Measurements from ENCODE around the gene NXPH1.

Gene NXPH1

GRCh38 chr7:8387551-8388256 lies 45.7 kb upstream of the NXPH1 start:
- Histone ChIP-seq H3K9ac (ENCODE audit: low read length) (no peak overlapping the region), H3F3A (ENCODE audit: insufficient read depth, low read length) (no peaks in the 10 kb centered on the region), H3K9me2 (ENCODE audit: low read depth, low read length) (no peaks in the 10 kb centered on the region), H3K4me2 (ENCODE audit: low read length) (no peak overlapping the region), H3K4me1 (ENCODE audit: insufficient read depth, low read length, severe bottlenecking) (no peaks in the 10 kb centered on the region), H3K27me3 (ENCODE audit: insufficient read depth, low read length) (no peaks in the 10 kb centered on the region), H3K79me2 (ENCODE audit: insufficient read depth, low read length) (no peaks in the 10 kb centered on the region), H3K36me3 (ENCODE audit: insufficient read depth, low read length) (no peaks in the 10 kb centered on the region), H3K27ac (ENCODE audit: low read depth, low read length, poor library complexity, severe bottlenecking) (no peak overlapping the region), H2AFZ (ENCODE audit: low read length) (no peak overlapping the region), H3K9me3 (ENCODE audit: low read length) (no peaks in the 10 kb centered on the region), H4K20me1 (ENCODE audit: insufficient read depth, low read length) (no peaks in the 10 kb centered on the region), H3K4me3 (ENCODE audit: low read depth, low read length, poor library complexity, severe bottlenecking) (no peak overlapping the region)
- no peak for TF ChIP-seq EZH2 (IDR thresholded peaks at IDR 0.05; ENCODE audit: borderline replicate concordance, low read length)
- no peak for TF ChIP-seq CTCF (IDR thresholded peaks at IDR 0.05; ENCODE audit: low read length)

- H3K27ac ChIP-seq (ENCODE audit: low read depth, low read length, poor library complexity, severe bottlenecking): no peak overlapping the region
- no peaks in the 10 kb centered on the region for H3F3A ChIP-seq (ENCODE audit: insufficient read depth, low read length)
- H3K9ac ChIP-seq (ENCODE audit: low read length): no peak overlapping the region
- H3K36me3 ChIP-seq (ENCODE audit: insufficient read depth, low read length): no peaks in the 10 kb centered on the region
- TF ChIP-seq CTCF (IDR thresholded peaks at IDR 0.05; ENCODE audit: low read length) (no peak), EZH2 (IDR thresholded peaks at IDR 0.05; ENCODE audit: borderline replicate concordance, low read length) (no peak)
- no peaks in the 10 kb centered on the region for H3K4me1 ChIP-seq (ENCODE audit: insufficient read depth, low read length, severe bottlenecking)
- H3K9me3 ChIP-seq (ENCODE audit: low read length): no peaks in the 10 kb centered on the region
- H4K20me1 ChIP-seq (ENCODE audit: insufficient read depth, low read length): no peaks in the 10 kb centered on the region
- H2AFZ ChIP-seq (ENCODE audit: low read length): no peak overlapping the region
- H3K9me2 ChIP-seq (ENCODE audit: low read depth, low read length): no peaks in the 10 kb centered on the region
- no peaks in the 10 kb centered on the region for H3K79me2 ChIP-seq (ENCODE audit: insufficient read depth, low read length)
- no peaks in the 10 kb centered on the region for H3K27me3 ChIP-seq (ENCODE audit: insufficient read depth, low read length)
- H3K4me2 ChIP-seq (ENCODE audit: low read length): no peak overlapping the region
- no peak overlapping the region for H3K4me3 ChIP-seq (ENCODE audit: low read depth, low read length, poor library complexity, severe bottlenecking)
These were observed 45.2 kb upstream of the NXPH1 start for GRCh38 chr7:8388257-8388625.

GRCh38 chr7:8389593-8390261 lies 43.7 kb upstream of the NXPH1 start:
- no peaks in the 10 kb centered on the region for H3F3A ChIP-seq (ENCODE audit: insufficient read depth, low read length)
- H3K79me2 ChIP-seq (ENCODE audit: insufficient read depth, low read length): no peaks in the 10 kb centered on the region
- H3K27ac ChIP-seq (ENCODE audit: low read depth, low read length, poor library complexity, severe bottlenecking): no peak overlapping the region
- H3K4me3 ChIP-seq (ENCODE audit: low read depth, low read length, poor library complexity, severe bottlenecking): no peak overlapping the region
- H3K9ac ChIP-seq (ENCODE audit: low read length): no peak overlapping the region
- no peak overlapping the region for H2AFZ ChIP-seq (ENCODE audit: low read length)
- H3K9me3 ChIP-seq (ENCODE audit: low read length): no peaks in the 10 kb centered on the region
- H3K4me1 ChIP-seq (ENCODE audit: insufficient read depth, low read length, severe bottlenecking): no peaks in the 10 kb centered on the region
- H3K4me2 ChIP-seq (ENCODE audit: low read length): no peak overlapping the region
- H3K36me3 ChIP-seq (ENCODE audit: insufficient read depth, low read length): no peaks in the 10 kb centered on the region
- TF ChIP-seq CTCF (IDR thresholded peaks at IDR 0.05; ENCODE audit: low read length) (no peak), EZH2 (IDR thresholded peaks at IDR 0.05; ENCODE audit: borderline replicate concordance, low read length) (no peak)
- no peaks in the 10 kb centered on the region for H3K9me2 ChIP-seq (ENCODE audit: low read depth, low read length)
- H3K27me3 ChIP-seq (ENCODE audit: insufficient read depth, low read length): no peaks in the 10 kb centered on the region
- no peaks in the 10 kb centered on the region for H4K20me1 ChIP-seq (ENCODE audit: insufficient read depth, low read length)

Measured in OCI-LY1 (cell line).